ENCODE measurements around the gene TMEM258.

The TMEM258 gene

GRCh38 chr11:61781585-61781984 is 10.8 kb downstream of the TMEM258 start:
- no peak overlapping the region for H2AK5ac ChIP-seq (ENCODE audit: low read length, severe bottlenecking)
- no peak overlapping the region for H3K4ac ChIP-seq (ENCODE audit: low read depth in 1 of 2, low read length in 2 of 2)
- no peak overlapping the region for H3K23ac ChIP-seq (ENCODE audit: low read length in 2 of 2)
- H2BK5ac ChIP-seq (ENCODE audit: low read depth, low read length, poor library complexity, severe bottlenecking) = no peak overlapping the region
- WGBS = 91% methylated on average over 5 of the region's 5 CpGs
- no peak overlapping the region for H2AFZ ChIP-seq (ENCODE audit: low read depth, low read length)
- no peaks in the 10 kb centered on the region for H3K9me3 ChIP-seq (ENCODE audit: control insufficient read depth, low read length)
- no peak overlapping the region for H3K4me2 ChIP-seq (ENCODE audit: low read length, poor library complexity, severe bottlenecking)
- no peak overlapping the region for H3K14ac ChIP-seq (ENCODE audit: low read length in 2 of 2)
- H2BK120ac ChIP-seq (ENCODE audit: low read depth, low read length) = no peak overlapping the region
- H3K27ac ChIP-seq (ENCODE audit: low read length, poor library complexity, severe bottlenecking) = no peak overlapping the region
- H3K18ac ChIP-seq (ENCODE audit: low read depth in 1 of 2, low read length in 2 of 2) = no peak overlapping the region
- no peak overlapping the region for H3K9ac ChIP-seq (ENCODE audit: low read length)
- no peak overlapping the region for H4K8ac ChIP-seq (ENCODE audit: low read length)
- H3K4me1 ChIP-seq (ENCODE audit: control insufficient read depth, insufficient read depth, low read depth, low read length) = peaks cover 47% of the 10 kb centered on the region
- no peak overlapping the region for H3K4me3 ChIP-seq (ENCODE audit: insufficient read depth in 1 of 2, low read depth in 1 of 2, low read length in 2 of 2)
- DNase-seq = no peak
- no peak overlapping the region for H4K91ac ChIP-seq (ENCODE audit: low read length)
- peaks cover 0 to 27% of the 10 kb centered on the region in 2 experiments for H3K27me3 ChIP-seq (ENCODE audit: control insufficient read depth in 1 of 2, insufficient read depth in 1 of 2, low read length in 2 of 2)
- peaks cover 23 to 99% of the 10 kb centered on the region in 2 experiments for H3K36me3 ChIP-seq (ENCODE audit: control insufficient read depth in 1 of 2, insufficient read depth in 2 of 2, low read depth in 1 of 2, low read length in 2 of 2)
- no peak overlapping the region for H2BK12ac ChIP-seq (ENCODE audit: low read length in 2 of 2)
- H3K79me1 ChIP-seq (replicated peaks; ENCODE audit: low read length, poor library complexity, severe bottlenecking) = peaks cover 7% of the 10 kb centered on the region
- no peak overlapping the region for H2BK15ac ChIP-seq (ENCODE audit: low read depth, poor library complexity, severe bottlenecking)

GRCh38 chr11:61780581-61781162 is 11.7 kb downstream of the TMEM258 start:
- H3K4ac ChIP-seq (ENCODE audit: low read depth in 1 of 2, low read length in 2 of 2) = no peak overlapping the region
- WGBS = 86% methylated on average over 8 of the region's 9 CpGs

GRCh38 chr11:61779666-61780525 is 12.5 kb downstream of the TMEM258 start:
- H2BK12ac ChIP-seq (ENCODE audit: low read length in 2 of 2) = no peak overlapping the region
- H3K9me3 ChIP-seq (ENCODE audit: control insufficient read depth, low read length) = no peaks in the 10 kb centered on the region
- H3K36me3 ChIP-seq (ENCODE audit: control insufficient read depth in 1 of 2, insufficient read depth in 2 of 2, low read depth in 1 of 2, low read length in 2 of 2) = peaks cover 8 to 97% of the 10 kb centered on the region in 2 experiments
- no peak overlapping the region for H3K4me2 ChIP-seq (ENCODE audit: low read length, poor library complexity, severe bottlenecking)
- no peak overlapping the region for H4K8ac ChIP-seq (ENCODE audit: low read length)
- H3K9ac ChIP-seq (ENCODE audit: low read length) = no peak overlapping the region
- no peak for DNase-seq
- WGBS = 93% methylated on average over 14 of the region's 14 CpGs
- no peak overlapping the region for H3K18ac ChIP-seq (ENCODE audit: low read depth in 1 of 2, low read length in 2 of 2)
- H3K23ac ChIP-seq (ENCODE audit: low read length in 2 of 2) = no peak overlapping the region
- H4K91ac ChIP-seq (ENCODE audit: low read length) = no peak overlapping the region
- no peak overlapping the region for H2BK120ac ChIP-seq (ENCODE audit: low read depth, low read length)
- H3K27ac ChIP-seq (ENCODE audit: low read length, poor library complexity, severe bottlenecking) = no peak overlapping the region
- peak overlapping the region in 1 of 2 experiments; percentile 26 for H3K4me3 ChIP-seq (ENCODE audit: insufficient read depth in 1 of 2, low read depth in 1 of 2, low read length in 2 of 2)
- H3K79me1 ChIP-seq (replicated peaks; ENCODE audit: low read length, poor library complexity, severe bottlenecking) = peaks cover 2% of the 10 kb centered on the region
- no peak overlapping the region for H2AFZ ChIP-seq (ENCODE audit: low read depth, low read length)
- no peak overlapping the region for H2BK15ac ChIP-seq (ENCODE audit: low read depth, poor library complexity, severe bottlenecking)
- no peak overlapping the region for H3K4ac ChIP-seq (ENCODE audit: low read depth in 1 of 2, low read length in 2 of 2)
- H3K27me3 ChIP-seq (ENCODE audit: control insufficient read depth in 1 of 2, insufficient read depth in 1 of 2, low read length in 2 of 2) = peaks cover 0 to 43% of the 10 kb centered on the region in 2 experiments
- H3K14ac ChIP-seq (ENCODE audit: low read length in 2 of 2) = no peak overlapping the region
- peaks cover 42% of the 10 kb centered on the region for H3K4me1 ChIP-seq (ENCODE audit: control insufficient read depth, insufficient read depth, low read depth, low read length)
- H2BK5ac ChIP-seq (ENCODE audit: low read depth, low read length, poor library complexity, severe bottlenecking) = no peak overlapping the region
- H2AK5ac ChIP-seq (ENCODE audit: low read length, severe bottlenecking) = no peak overlapping the region

More at GRCh38 chr11:61780581-61781162, 11.7 kb downstream of the TMEM258 start:
- Histone ChIP-seq H2AK5ac (ENCODE audit: low read length, severe bottlenecking) (no peak overlapping the region), H2BK5ac (ENCODE audit: low read depth, low read length, poor library complexity, severe bottlenecking) (no peak overlapping the region), H4K91ac (ENCODE audit: low read length) (peak overlapping the region; percentile 5), H4K8ac (ENCODE audit: low read length) (no peak overlapping the region), H3K4me3 (ENCODE audit: insufficient read depth in 1 of 2, low read depth in 1 of 2, low read length in 2 of 2) (no peak overlapping the region), H3K23ac (ENCODE audit: low read length in 2 of 2) (no peak overlapping the region), H3K79me1 (replicated peaks; ENCODE audit: low read length, poor library complexity, severe bottlenecking) (peaks cover 7% of the 10 kb centered on the region), H3K27ac (ENCODE audit: low read length, poor library complexity, severe bottlenecking) (no peak overlapping the region), H3K18ac (ENCODE audit: low read depth in 1 of 2, low read length in 2 of 2) (peak overlapping the region in 1 of 2 experiments; percentile 31), H3K36me3 (ENCODE audit: control insufficient read depth in 1 of 2, insufficient read depth in 2 of 2, low read depth in 1 of 2, low read length in 2 of 2) (peaks cover 15 to 97% of the 10 kb centered on the region in 2 experiments), H3K27me3 (ENCODE audit: control insufficient read depth in 1 of 2, insufficient read depth in 1 of 2, low read length in 2 of 2) (peaks cover 0 to 36% of the 10 kb centered on the region in 2 experiments), H3K9ac (ENCODE audit: low read length) (no peak overlapping the region), H2BK120ac (ENCODE audit: low read depth, low read length) (no peak overlapping the region), H3K4me2 (ENCODE audit: low read length, poor library complexity, severe bottlenecking) (no peak overlapping the region), H3K4me1 (ENCODE audit: control insufficient read depth, insufficient read depth, low read depth, low read length) (peaks cover 44% of the 10 kb centered on the region), H2BK15ac (ENCODE audit: low read depth, poor library complexity, severe bottlenecking) (no peak overlapping the region), H3K9me3 (ENCODE audit: control insufficient read depth, low read length) (no peaks in the 10 kb centered on the region), H2BK12ac (ENCODE audit: low read length in 2 of 2) (no peak overlapping the region), H3K14ac (ENCODE audit: low read length in 2 of 2) (no peak overlapping the region), H2AFZ (ENCODE audit: low read depth, low read length) (no peak overlapping the region)
- no peak for DNase-seq

GRCh38 chr11:61778920-61779650 is 13.3 kb downstream of the TMEM258 start:
- H2BK15ac ChIP-seq (ENCODE audit: low read depth, poor library complexity, severe bottlenecking) = no peak overlapping the region

More at GRCh38 chr11:61778920-61779650, 13.3 kb downstream of the TMEM258 start:
- Histone ChIP-seq H4K91ac (ENCODE audit: low read length) (no peak overlapping the region), H3K23ac (ENCODE audit: low read length in 2 of 2) (no peak overlapping the region), H3K4me1 (ENCODE audit: control insufficient read depth, insufficient read depth, low read depth, low read length) (peaks cover 37% of the 10 kb centered on the region), H3K9me3 (ENCODE audit: control insufficient read depth, low read length) (no peaks in the 10 kb centered on the region), H3K79me1 (replicated peaks; ENCODE audit: low read length, poor library complexity, severe bottlenecking) (peaks cover 3% of the 10 kb centered on the region), H3K9ac (ENCODE audit: low read length) (no peak overlapping the region), H3K18ac (ENCODE audit: low read depth in 1 of 2, low read length in 2 of 2) (no peak overlapping the region), H3K27me3 (ENCODE audit: control insufficient read depth in 1 of 2, insufficient read depth in 1 of 2, low read length in 2 of 2) (peaks cover 0 to 48% of the 10 kb centered on the region in 2 experiments), H3K14ac (ENCODE audit: low read length in 2 of 2) (no peak overlapping the region), H2BK12ac (ENCODE audit: low read length in 2 of 2) (no peak overlapping the region), H3K4me3 (ENCODE audit: insufficient read depth in 1 of 2, low read depth in 1 of 2, low read length in 2 of 2) (no peak overlapping the region), H2AFZ (ENCODE audit: low read depth, low read length) (no peak overlapping the region), H3K4me2 (ENCODE audit: low read length, poor library complexity, severe bottlenecking) (no peak overlapping the region), H3K36me3 (ENCODE audit: control insufficient read depth in 1 of 2, insufficient read depth in 2 of 2, low read depth in 1 of 2, low read length in 2 of 2) (peaks cover 0 to 95% of the 10 kb centered on the region in 2 experiments), H3K27ac (ENCODE audit: low read length, poor library complexity, severe bottlenecking) (no peak overlapping the region), H2BK5ac (ENCODE audit: low read depth, low read length, poor library complexity, severe bottlenecking) (no peak overlapping the region), H2BK120ac (ENCODE audit: low read depth, low read length) (no peak overlapping the region), H3K4ac (ENCODE audit: low read depth in 1 of 2, low read length in 2 of 2) (no peak overlapping the region), H4K8ac (ENCODE audit: low read length) (no peak overlapping the region), H2AK5ac (ENCODE audit: low read length, severe bottlenecking) (no peak overlapping the region)
- no peak for DNase-seq
- WGBS = 96% methylated on average over 23 of the region's 24 CpGs
